ENCODE data around the gene CPE.

DNA sequence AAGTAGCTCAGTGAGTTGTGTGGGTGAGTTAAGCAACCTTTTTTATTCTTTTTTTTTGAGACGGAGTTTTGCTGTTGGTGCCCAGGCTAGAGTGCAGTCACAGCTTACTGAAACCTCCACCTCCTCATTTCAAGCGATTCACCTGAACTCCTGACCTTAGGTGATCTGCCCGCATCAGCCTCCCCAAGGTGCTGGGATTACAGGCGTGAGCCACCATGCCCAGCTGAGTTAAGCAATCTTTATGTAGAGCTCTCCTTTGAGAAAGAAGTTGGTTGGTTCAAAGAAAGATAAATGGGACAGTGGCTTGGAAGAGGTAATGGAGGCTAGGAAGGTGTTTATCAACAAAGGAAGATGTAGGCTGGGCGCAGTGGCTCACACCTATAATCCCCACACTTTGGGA lies 48.1 kb upstream of the CPE start:
- no peak for TF ChIP-seq ZFP3 (CRISPR knock-in tag; IDR thresholded peaks at IDR 0.05)
- TF ChIP-seq, protein P1, sequence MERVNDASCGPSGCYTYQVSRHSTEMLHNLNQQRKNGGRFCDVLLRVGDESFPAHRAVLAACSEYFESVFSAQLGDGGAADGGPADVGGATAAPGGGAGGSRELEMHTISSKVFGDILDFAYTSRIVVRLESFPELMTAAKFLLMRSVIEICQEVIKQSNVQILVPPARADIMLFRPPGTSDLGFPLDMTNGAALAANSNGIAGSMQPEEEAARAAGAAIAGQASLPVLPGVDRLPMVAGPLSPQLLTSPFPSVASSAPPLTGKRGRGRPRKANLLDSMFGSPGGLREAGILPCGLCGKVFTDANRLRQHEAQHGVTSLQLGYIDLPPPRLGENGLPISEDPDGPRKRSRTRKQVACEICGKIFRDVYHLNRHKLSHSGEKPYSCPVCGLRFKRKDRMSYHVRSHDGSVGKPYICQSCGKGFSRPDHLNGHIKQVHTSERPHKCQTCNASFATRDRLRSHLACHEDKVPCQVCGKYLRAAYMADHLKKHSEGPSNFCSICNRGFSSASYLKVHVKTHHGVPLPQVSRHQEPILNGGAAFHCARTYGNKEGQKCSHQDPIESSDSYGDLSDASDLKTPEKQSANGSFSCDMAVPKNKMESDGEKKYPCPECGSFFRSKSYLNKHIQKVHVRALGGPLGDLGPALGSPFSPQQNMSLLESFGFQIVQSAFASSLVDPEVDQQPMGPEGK (CRISPR knock-in tag; IDR thresholded peaks at IDR 0.05; ENCODE audit: borderline replicate concordance) = no peak
- TF ChIP-seq ARNTL (CRISPR knock-in tag; IDR thresholded peaks at IDR 0.05; ENCODE audit: borderline replicate concordance, low read depth) = no peak
- TF ChIP-seq ISL1 (CRISPR knock-in tag; IDR thresholded peaks at IDR 0.05) = no peak
- TF ChIP-seq ESRRG (CRISPR knock-in tag; IDR thresholded peaks at IDR 0.05) = no peak

All from SK-N-SH treated with all-trans-retinoic acid at 6 μM for 48 hours (cell line).